Measurements from ENCODE around the gene MYH6. TPM values are rescaled to one million over a fixed set of nuclear protein-coding genes. Genes with fewer than 3 reads are reported as not detected.
"Not testable (repeated sequence)": the region's sequence is repeated elsewhere in the genome, so short reads cannot be mapped to it uniquely, and the experiment has no call there.

Gene MYH6
- total and polyA plus RNA-seq, 10 donors: 0.35 to 0.82 (median 0.40) TPM; not detected in 6

DNA sequence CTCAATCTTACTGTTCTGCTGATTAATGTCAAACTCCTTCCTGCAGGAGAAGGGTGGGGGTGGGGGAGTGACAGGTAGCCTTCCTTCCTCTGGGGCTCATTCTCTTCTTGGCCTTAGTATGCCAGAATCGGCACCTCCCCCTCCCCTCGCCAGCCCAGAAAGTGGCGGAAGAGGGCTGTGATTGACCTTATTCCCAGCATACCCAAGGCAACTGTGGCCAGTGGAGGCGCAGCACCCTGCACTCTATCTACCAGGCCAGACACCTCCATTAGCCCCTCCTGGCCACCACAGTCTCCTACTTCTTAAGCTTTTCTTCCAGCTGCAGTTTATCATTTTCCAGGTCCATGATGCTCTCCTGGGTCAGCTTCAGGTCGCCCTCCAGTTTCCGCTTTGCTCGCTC is 15.5 kb downstream of the MYH6 start:
- intact Hi-C loops (cut with DNase I; ENCODE audit: low total_unique reads): no loop called here
- Histone ChIP-seq H3K36me3 (no peaks in the 10 kb centered on the region), H3K27me3 (replicated peaks in 1 of 7) (peaks cover 0 to 28% (median 0%) of the 10 kb centered on the region in 7 donors), H3K9me3 (no peaks in the 10 kb centered on the region), H3K4me1 (no peaks in the 10 kb centered on the region), H3K27ac (no peak overlapping the region), H3K4me3 (no peak overlapping the region)
- no peak for TF ChIP-seq POLR2AphosphoS5 (IDR thresholded peaks at IDR 0.05)
- no peak for TF ChIP-seq CTCF (IDR thresholded peaks at IDR 0.05 in 8 of 11, conservative IDR thresholded peaks at IDR 0.05 in 3 of 11)
- no peak for TF ChIP-seq POLR2A (IDR thresholded peaks at IDR 0.05)
- no peak for DNase-seq
- 77 to 81% (median 78%) methylated on average over 7 of the region's 7 CpGs for WGBS, 5 donors

DNA sequence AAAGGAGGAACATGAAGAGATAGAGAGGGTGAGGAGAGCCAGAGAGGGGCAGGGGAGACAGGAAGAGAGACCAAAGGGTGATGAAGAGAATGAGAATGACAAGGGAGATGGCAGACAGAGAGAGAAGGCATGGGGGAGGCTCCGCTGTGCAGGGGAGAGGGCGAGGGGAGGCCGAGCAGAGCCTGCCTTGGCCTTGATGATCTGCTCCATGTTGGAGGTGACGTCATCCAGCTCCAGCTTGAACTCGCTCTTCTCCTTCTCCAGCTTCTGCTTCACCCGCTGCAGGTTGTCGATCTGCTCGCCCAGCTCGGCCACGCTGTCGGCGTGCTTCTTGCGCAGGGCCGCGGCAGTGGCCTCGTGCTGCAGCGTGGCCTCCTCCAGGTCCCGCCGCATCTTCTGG is 18.2 kb downstream of the MYH6 start:
- peaks cover 0 to 28% (median 0%) of the 10 kb centered on the region in 7 donors for H3K27me3 ChIP-seq (replicated peaks in 1 of 7)

GRCh38 chr14:23389396-23389795 is 18.7 kb downstream of the MYH6 start:
- no peak for DNase-seq
- H3K36me3 ChIP-seq: no peaks in the 10 kb centered on the region
- H3K27me3 ChIP-seq (replicated peaks in 1 of 7): peaks cover 0 to 28% (median 0%) of the 10 kb centered on the region in 7 donors
- no peaks in the 10 kb centered on the region for H3K9me3 ChIP-seq
- H3K27ac ChIP-seq: no peak overlapping the region
- intact Hi-C loops (cut with DNase I; ENCODE audit: low total_unique reads): no loop called here
- H3K4me3 ChIP-seq: no peak overlapping the region
- WGBS, 5 donors: 52 to 72% (median 63%) methylated on average over 12 of the region's 12 CpGs
- H3K4me1 ChIP-seq: no peaks in the 10 kb centered on the region
- no peak for TF ChIP-seq CTCF (IDR thresholded peaks at IDR 0.05 in 8 of 11, conservative IDR thresholded peaks at IDR 0.05 in 3 of 11)
- no peak for TF ChIP-seq POLR2A (IDR thresholded peaks at IDR 0.05)
- TF ChIP-seq POLR2AphosphoS5 (IDR thresholded peaks at IDR 0.05): no peak

More for the DNA sequence above, 18.2 kb downstream of the MYH6 start:
- DNase-seq; H3K27ac ChIP-seq; H3K4me1 ChIP-seq; H3K9me3 ChIP-seq; H3K36me3 ChIP-seq; H3K4me3 ChIP-seq; intact Hi-C loops (cut with DNase I; ENCODE audit: low total_unique reads): not testable (repeated sequence)
- 76 to 91% (median 85%) methylated on average over 3 to 7 of the region's 19 CpGs for WGBS, 5 donors

DNA sequence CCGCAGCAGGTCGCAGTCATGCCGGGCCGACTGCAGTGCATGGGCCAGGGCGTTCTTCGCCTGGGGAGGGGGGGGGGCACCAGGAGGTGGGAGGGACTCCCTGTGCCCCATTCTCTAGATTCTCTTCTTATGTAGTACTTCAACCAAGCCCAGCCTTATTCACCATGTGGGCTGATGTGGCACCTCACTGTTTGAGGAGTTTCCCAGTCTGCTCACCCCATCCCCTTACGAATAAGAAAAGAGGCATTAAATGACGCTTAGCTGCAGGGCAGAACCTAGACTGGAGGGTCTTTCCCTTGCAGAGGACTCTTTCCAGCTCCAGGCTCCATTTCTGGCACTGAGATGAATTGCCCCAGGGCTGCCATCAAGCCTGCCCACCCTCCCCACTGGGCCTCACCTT is 19.1 kb downstream of the MYH6 start:
- Histone ChIP-seq H3K27me3 (replicated peaks in 1 of 7) (peaks cover 0 to 28% (median 0%) of the 10 kb centered on the region in 7 donors), H3K4me1 (no peaks in the 10 kb centered on the region), H3K27ac (no peak overlapping the region), H3K36me3 (no peaks in the 10 kb centered on the region), H3K9me3 (no peaks in the 10 kb centered on the region), H3K4me3 (no peak overlapping the region)
- WGBS, 5 donors: 79 to 95% (median 86%) methylated on average over 8 of the region's 8 CpGs
- TF ChIP-seq CTCF (IDR thresholded peaks at IDR 0.05 in 8 of 11, conservative IDR thresholded peaks at IDR 0.05 in 3 of 11): no peak
- TF ChIP-seq POLR2AphosphoS5 (IDR thresholded peaks at IDR 0.05): no peak
- TF ChIP-seq POLR2A (IDR thresholded peaks at IDR 0.05): no peak
- intact Hi-C loops (cut with DNase I; ENCODE audit: low total_unique reads): no loop called here
- DNase-seq: no peak

Measured in spleen (tissue), 11 donors.